Frontal cortex (tissue), 4 donors: Measurements from ENCODE around the gene TMOD1. TPM values are rescaled to one million over a fixed set of nuclear protein-coding genes. Genes with fewer than 3 reads are reported as not detected.
A peak's percentile ranks its signal among the peaks of the same experiment; 100 is the strongest.

ENCODE experiments used
- DNase-seq, 2 donors: peaks; one replicate each; pipeline ENCODE4 v3.0.0; 2012; ENCODE audit warnings: low spot score in 2 of 2
- FAIRE-seq: peaks from 2 replicates; lab custom pipeline; 2012; peaks lifted over from hg19 to GRCh38; lab: Jason Lieb, UNC
- total RNA-seq: library from RNA; depleted of rRNA; stranded (reverse); fragments of >200 nt; gene quantifications from one replicate; pipeline ENCODE4 v1.2.3, GENCODE V29; 2014
- donor health status: control.
- donor health status: control.
- donor health status: control.

TMOD1 gene
- total RNA-seq, 1 donor from 2014 or later = 20.0 TPM

DNA sequence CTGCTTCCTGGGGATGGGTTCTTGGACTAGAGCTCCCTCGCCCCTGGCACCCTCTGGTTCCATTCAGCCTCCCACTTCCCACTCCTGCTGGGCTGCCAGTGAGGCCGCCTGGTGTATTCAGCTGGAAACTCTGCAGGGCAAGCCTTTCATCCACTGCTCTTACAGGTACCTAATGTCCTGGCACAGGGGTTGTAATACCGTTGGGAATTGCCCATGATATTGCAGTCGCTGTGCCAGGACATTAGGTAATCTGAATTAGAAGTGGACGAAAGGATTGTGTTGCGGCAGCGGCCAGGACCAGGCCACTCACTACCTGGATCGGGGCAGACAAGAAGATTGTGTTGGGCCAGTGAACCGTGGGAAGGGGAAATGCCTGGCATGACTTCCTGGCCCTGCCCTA, 13.1 kb downstream of the TMOD1 start:
- no peak for DNase-seq
- FAIRE-seq = no peak

- DNase-seq = no peak
- no peak for FAIRE-seq
Observed at GRCh38 chr9:97515662-97516061, 14.2 kb downstream of the TMOD1 start.

DNA sequence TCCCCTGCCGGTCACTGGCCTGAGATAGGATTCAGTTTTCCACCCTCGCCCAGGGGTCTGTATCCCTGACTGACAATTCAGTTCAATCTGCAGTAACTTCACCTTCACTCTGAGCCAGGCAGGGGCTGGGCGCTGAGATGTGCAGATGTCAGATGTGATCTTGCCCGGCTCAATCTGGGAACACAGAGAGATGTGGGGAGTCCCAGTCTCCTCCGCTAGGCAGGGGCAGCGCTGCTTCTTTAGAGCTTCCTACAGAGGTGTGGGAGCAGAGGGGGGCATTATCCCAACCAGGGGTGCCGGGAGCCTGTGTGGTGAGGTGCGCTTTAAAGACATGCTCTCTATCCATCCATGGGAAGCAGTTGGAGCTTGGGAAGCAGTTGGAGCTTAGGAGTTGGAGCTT, 14.6 kb downstream of the TMOD1 start:
- FAIRE-seq = no peak

DNA sequence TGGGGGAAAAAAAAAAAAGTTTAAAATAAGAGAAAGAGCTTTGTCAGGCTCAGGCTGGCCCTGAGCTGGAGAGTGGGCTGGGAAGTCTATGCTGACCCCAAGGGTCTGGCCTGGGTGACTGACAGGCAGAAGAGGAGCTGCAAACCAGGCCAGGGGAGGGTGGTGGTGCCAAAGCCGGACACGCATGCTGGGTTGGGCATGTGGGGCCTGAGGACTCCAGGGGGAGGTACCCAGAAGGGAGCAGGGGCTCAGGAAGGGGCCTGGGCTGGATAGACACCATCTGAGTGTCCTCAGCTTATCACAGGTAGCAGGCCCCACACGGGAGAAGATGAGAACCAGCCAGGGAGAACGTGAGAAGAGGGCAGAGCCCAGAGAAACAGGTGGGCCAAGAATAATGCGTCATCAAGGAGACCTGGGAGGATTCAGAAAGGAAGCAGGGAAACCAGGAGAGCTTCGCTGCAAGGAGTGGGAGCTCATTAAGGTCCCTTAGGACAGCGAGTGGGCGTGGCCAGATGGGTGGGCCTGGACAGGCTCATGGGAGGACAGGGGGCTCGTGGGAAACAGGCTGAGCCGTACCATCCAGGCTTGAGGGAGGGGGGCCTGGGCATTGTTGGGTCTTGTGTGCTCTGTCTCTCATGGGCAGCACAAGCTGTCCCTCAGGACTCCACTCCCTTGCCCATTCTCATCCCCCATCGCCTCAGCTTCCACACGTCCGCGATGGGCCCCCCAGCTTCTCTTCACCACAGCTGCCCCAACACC, 16.0 kb downstream of the TMOD1 start:
- DNase-seq (no peak), FAIRE-seq (no peak)

More for the DNA sequence above, 14.6 kb downstream of the TMOD1 start:
- no peak for DNase-seq

DNA sequence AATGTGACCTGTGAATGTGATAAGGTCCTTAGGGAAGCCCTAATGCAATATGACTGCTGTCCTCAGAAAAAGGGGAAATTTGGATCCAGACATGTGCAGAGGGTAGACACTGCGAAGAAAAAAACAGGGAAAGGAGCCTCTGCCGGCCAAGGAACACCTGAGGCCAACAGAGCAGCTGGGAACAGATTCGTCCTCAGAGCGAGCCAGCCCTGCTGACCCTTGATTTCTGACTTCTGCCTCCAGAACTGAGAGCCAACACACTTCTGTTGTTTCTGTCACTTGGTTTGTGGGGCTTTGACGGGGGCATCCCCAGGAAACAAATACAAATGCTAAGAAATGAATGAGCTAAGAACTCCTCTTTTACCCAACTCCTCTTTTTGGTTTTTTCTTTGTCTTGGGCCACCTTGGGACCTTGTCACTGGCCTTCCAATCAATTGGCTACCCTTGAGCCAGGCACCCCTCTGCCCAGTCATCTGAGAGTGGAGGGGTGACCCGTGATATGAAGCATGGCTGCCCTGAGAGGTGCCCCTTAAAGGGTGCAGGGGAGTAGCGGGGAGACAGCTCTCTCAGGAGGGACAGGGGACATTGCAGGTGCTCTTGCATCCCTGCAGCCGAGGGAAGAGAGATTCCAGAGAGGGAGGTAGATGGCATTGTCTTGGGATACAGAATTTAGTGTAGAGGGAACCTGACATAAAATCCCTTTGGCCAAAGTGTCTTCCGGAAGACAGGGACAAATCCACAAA, 16.9 kb downstream of the TMOD1 start:
- FAIRE-seq = no peak
- DNase-seq = no peak

DNA sequence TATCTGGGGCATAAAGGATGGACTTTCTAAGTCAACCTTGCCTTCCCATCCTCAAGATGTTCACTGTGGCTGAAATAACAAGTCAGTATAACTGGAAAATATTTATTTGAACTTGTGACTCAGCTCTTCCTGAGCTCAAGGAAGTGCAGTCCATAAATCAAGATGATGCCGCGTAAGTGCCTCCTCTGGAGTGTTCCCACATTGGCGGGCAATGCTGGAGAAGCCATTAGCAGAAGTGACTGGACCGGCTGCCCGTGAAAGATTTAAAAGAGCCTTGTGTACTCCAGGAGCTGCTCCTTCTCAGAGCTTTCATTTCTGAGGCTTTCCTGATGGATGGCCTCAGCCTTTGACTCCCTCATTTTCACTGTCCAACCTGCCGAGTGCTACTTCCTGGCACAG, 17.4 kb downstream of the TMOD1 start:
- no peak for FAIRE-seq
- no peak for DNase-seq

- FAIRE-seq (no peak), DNase-seq (no peak)
Observed at GRCh38 chr9:97519441-97519970, 18.0 kb downstream of the TMOD1 start.

DNA sequence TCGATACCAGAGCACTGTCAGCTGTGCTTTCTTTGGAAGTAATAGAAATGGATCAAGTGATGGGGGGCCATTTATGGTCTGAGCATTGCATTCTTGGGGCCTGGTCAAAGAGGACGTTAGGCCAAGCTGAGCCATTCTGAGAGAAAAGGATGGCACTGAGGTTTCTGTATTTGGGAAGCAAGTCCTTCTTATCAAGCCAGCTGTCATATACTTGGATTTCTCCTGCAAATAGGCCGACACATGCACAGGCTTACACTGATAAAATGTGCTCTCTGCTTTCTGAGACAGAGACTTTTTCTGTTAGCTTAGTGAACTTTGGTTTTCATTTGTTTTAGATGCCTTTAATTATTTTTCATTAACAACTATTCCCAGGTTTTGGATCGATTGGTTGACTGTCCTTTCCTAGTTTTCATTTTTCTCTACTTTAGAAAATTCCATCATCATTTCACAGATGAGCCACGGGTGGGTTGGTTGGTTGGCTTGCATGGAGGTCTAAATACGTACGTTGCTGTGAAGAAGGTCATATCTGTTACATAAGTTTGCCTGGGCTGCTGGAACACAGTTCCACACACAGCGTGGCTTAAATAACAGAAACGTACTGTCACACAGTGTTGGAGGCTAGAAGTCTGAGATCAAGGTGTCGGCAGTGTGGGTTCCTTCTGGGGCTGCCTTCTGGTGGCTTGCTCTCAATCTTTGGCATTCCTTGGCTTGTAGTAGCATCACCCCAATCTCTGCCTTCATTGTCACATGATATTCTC, 20.3 kb downstream of the TMOD1 start:
- DNase-seq = no peak
- no peak for FAIRE-seq

DNA sequence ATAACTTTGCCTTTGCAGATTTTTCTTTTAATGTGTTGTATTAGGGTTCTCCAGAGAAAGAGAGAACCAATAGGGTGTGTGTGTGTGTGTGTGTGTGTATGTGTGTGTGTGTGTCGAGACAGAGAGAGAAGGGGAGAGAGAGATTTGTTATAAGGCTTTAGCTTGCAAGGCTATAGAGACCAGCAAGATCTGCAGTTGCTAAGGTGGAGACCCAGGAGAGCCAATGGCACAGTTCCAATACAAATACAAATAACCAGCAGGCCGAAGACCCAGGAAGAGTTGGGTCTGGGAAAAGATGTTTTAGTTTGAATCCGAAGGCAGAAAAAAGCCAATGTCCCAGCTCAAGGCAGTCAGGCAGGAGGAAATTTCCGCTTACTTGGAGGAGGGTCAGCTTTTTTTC, 23.0 kb downstream of the TMOD1 start:
- DNase-seq = no peak
- FAIRE-seq = no peak

DNA sequence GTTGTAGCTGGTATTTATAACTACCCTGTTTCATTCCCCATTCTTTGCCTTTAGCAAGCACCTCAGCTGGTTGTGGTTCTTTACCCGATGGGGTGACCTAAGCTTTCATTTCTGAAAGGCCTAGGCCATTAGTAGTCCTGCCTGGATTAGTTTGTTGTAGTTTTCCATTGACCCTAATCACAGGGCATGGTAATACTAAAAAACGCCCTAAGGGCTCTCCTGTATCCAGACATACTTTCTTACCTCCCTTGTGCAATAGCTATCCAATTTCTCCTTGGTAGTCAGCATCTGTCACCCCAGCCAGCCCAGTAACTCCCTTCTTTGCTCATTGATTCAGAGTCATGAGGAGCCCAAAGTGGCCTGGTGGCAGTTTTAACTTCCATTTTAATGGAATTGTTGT, 24.0 kb downstream of the TMOD1 start:
- FAIRE-seq (no peak), DNase-seq (no peak)

- no peak for FAIRE-seq
- DNase-seq = no peak
Observed at GRCh38 chr9:97526895-97527575, 25.6 kb downstream of the TMOD1 start.

DNA sequence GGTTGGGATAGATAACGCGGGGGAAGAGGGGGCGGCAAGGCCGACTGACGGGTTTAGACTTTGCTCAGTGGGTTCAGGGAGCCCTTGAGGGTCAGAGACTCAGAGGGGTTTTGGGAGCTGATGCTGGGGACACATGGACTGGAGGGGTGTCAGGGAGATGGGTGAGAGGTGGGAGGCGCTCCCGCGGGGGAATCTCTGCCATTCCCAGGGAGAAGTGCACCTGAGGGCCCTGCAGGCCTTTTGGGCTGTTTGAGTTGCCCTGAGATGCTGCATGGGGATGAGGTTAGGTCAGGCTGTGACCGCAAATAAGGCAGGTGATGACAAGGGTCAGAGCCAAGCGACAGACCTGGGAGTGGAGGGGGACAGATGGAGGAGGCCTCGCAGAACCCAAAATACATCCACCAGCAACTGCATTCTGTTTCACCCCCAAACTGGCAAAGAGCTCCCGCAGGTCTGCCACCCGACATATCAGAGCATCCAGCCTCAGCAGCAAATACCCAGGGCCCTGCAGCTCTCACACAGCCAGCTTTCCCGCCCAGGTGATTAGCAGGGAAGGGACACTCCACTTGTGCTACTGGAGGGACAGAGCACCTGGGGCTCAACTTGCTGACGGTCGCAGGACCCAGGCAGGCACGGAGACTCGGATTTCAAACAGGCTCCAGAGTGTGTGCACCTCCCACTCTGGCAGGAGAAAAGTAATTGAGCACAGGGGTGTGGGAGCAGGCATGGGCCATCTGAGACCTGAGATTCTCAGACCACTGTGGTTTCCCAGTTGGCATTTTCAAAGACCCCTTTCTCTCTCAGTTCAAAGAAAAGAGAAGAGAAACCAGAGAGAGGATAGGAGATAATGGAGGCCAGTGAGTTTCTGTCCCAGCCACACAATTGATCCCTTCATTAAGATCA, 26.4 kb downstream of the TMOD1 start:
- DNase-seq (no peak), FAIRE-seq (no peak)

DNA sequence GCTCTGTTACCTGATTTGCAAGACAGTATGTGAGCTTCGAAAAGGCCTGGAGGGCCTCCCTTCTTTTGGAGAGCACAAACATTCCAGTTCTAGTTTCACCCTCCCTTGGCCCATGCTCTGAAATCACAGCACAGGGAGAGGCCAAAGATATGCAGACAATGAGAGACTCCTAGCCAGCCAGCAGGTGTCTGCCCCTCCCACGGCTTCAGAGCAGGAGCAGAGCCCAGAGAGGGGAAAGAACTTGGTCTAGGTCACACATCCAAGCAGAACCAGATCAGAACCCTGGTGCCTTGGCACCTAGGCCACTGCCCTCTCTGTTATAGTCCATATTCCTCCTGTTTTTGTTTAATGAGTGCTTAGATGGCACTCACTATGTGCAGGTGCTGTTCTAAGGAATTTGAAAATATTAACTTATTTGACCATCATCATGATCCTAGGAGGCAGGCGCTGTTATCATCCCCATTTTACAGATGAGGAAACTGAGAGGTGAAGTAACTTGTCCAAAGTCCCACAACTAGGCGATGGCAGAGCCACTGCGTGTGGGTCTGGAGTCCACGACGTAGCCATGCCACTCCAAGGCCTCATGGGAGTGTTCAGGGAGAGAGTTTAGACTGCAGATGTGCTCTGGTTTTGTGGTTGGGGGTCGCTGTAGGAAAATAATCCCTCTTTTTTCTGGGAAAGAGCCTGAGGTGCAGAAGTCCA, 27.2 kb downstream of the TMOD1 start:
- no peak for FAIRE-seq
- no peak for DNase-seq

GRCh38 chr9:97529363-97530076, 28.1 kb downstream of the TMOD1 start:
- DNase-seq (peak in 1 of 2 donors; percentile 25), FAIRE-seq (no peak)

- DNase-seq (no peak), FAIRE-seq (no peak)
Observed at GRCh38 chr9:97531888-97532376, 30.5 kb downstream of the TMOD1 start.

GRCh38 chr9:97534185-97534584, 32.7 kb downstream of the TMOD1 start:
- FAIRE-seq = no peak
- no peak for DNase-seq

- DNase-seq (no peak), FAIRE-seq (no peak)
Observed at GRCh38 chr9:97534961-97535594, 33.6 kb downstream of the TMOD1 start.
